ENCODE results near the gene APOBEC2.

The APOBEC2 gene

GRCh38 chr6:41075651-41076626 lies 22.9 kb downstream of the APOBEC2 start:
- no peak overlapping the region for H2AFZ ChIP-seq (ENCODE audit: low read depth, low read length)
- H3K4me1 ChIP-seq (ENCODE audit: low read length): peaks cover 26% of the 10 kb centered on the region
- H3K9me3 ChIP-seq (ENCODE audit: insufficient read depth, low read length): no peaks in the 10 kb centered on the region
- no peak overlapping the region for H3K27ac ChIP-seq (ENCODE audit: low read length)
- peaks cover 80% of the 10 kb centered on the region for H3K79me2 ChIP-seq (ENCODE audit: low read length)
- H4K20me1 ChIP-seq (ENCODE audit: insufficient read depth, low read length): peaks cover 37% of the 10 kb centered on the region
- H3K4me2 ChIP-seq (ENCODE audit: low read length): no peak overlapping the region
- H3K9ac ChIP-seq (ENCODE audit: low read length): no peak overlapping the region
- peaks cover 24% of the 10 kb centered on the region for H3K36me3 ChIP-seq (replicated peaks; ENCODE audit: low read depth, low read length)
- no peaks in the 10 kb centered on the region for H3K27me3 ChIP-seq (ENCODE audit: low read depth, low read length)
- no peak overlapping the region for H3K4me3 ChIP-seq (ENCODE audit: low read length)
- no peak for TF ChIP-seq CTCF (IDR thresholded peaks at IDR 0.05; ENCODE audit: low read depth, low read length)
- no peak for TF ChIP-seq EZH2phosphoT487 (IDR thresholded peaks at IDR 0.05; ENCODE audit: low read depth)

- no peak overlapping the region for H3K4me2 ChIP-seq (ENCODE audit: low read length)
- no peaks in the 10 kb centered on the region for H3K9me3 ChIP-seq (ENCODE audit: insufficient read depth, low read length)
- H3K9ac ChIP-seq (ENCODE audit: low read length): no peak overlapping the region
- peaks cover 33% of the 10 kb centered on the region for H3K36me3 ChIP-seq (replicated peaks; ENCODE audit: low read depth, low read length)
- H3K27ac ChIP-seq (ENCODE audit: low read length): no peak overlapping the region
- no peak overlapping the region for H2AFZ ChIP-seq (ENCODE audit: low read depth, low read length)
- H4K20me1 ChIP-seq (ENCODE audit: insufficient read depth, low read length): peaks cover 46% of the 10 kb centered on the region
- no peak overlapping the region for H3K4me3 ChIP-seq (ENCODE audit: low read length)
- H3K4me1 ChIP-seq (ENCODE audit: low read length): peaks cover 23% of the 10 kb centered on the region
- H3K79me2 ChIP-seq (ENCODE audit: low read length): peaks cover 85% of the 10 kb centered on the region
- TF ChIP-seq CTCF (IDR thresholded peaks at IDR 0.05; ENCODE audit: low read depth, low read length): no peak
- no peak for TF ChIP-seq EZH2phosphoT487 (IDR thresholded peaks at IDR 0.05; ENCODE audit: low read depth)
- no peaks in the 10 kb centered on the region for H3K27me3 ChIP-seq (ENCODE audit: low read depth, low read length)
These were observed 24.5 kb downstream of the APOBEC2 start for GRCh38 chr6:41077536-41077935.

- TF ChIP-seq EZH2phosphoT487 (IDR thresholded peaks at IDR 0.05; ENCODE audit: low read depth) (no peak), CTCF (IDR thresholded peaks at IDR 0.05; ENCODE audit: low read depth, low read length) (no peak)
- peaks cover 84% of the 10 kb centered on the region for H3K79me2 ChIP-seq (ENCODE audit: low read length)
- H3K4me3 ChIP-seq (ENCODE audit: low read length): no peak overlapping the region
- H3K9me3 ChIP-seq (ENCODE audit: insufficient read depth, low read length): no peaks in the 10 kb centered on the region
- no peak overlapping the region for H2AFZ ChIP-seq (ENCODE audit: low read depth, low read length)
- peaks cover 33% of the 10 kb centered on the region for H3K36me3 ChIP-seq (replicated peaks; ENCODE audit: low read depth, low read length)
- H3K4me2 ChIP-seq (ENCODE audit: low read length): no peak overlapping the region
- H3K9ac ChIP-seq (ENCODE audit: low read length): no peak overlapping the region
- H3K4me1 ChIP-seq (ENCODE audit: low read length): peaks cover 23% of the 10 kb centered on the region
- H3K27me3 ChIP-seq (ENCODE audit: low read depth, low read length): no peaks in the 10 kb centered on the region
- H3K27ac ChIP-seq (ENCODE audit: low read length): no peak overlapping the region
- peaks cover 46% of the 10 kb centered on the region for H4K20me1 ChIP-seq (ENCODE audit: insufficient read depth, low read length)
These were observed 25.1 kb downstream of the APOBEC2 start for GRCh38 chr6:41078101-41078500.

GRCh38 chr6:41079080-41079479 lies 26.1 kb downstream of the APOBEC2 start:
- no peak overlapping the region for H3K4me3 ChIP-seq (ENCODE audit: low read length)
- no peaks in the 10 kb centered on the region for H3K9me3 ChIP-seq (ENCODE audit: insufficient read depth, low read length)
- no peak overlapping the region for H3K27ac ChIP-seq (ENCODE audit: low read length)
- H2AFZ ChIP-seq (ENCODE audit: low read depth, low read length): no peak overlapping the region
- no peak for TF ChIP-seq EZH2phosphoT487 (IDR thresholded peaks at IDR 0.05; ENCODE audit: low read depth)
- TF ChIP-seq CTCF (IDR thresholded peaks at IDR 0.05; ENCODE audit: low read depth, low read length): no peak
- H3K4me1 ChIP-seq (ENCODE audit: low read length): peaks cover 23% of the 10 kb centered on the region
- no peak overlapping the region for H3K9ac ChIP-seq (ENCODE audit: low read length)
- peaks cover 39% of the 10 kb centered on the region for H3K36me3 ChIP-seq (replicated peaks; ENCODE audit: low read depth, low read length)
- H3K79me2 ChIP-seq (ENCODE audit: low read length): peaks cover 74% of the 10 kb centered on the region
- H4K20me1 ChIP-seq (ENCODE audit: insufficient read depth, low read length): peaks cover 42% of the 10 kb centered on the region
- H3K4me2 ChIP-seq (ENCODE audit: low read length): no peak overlapping the region
- H3K27me3 ChIP-seq (ENCODE audit: low read depth, low read length): no peaks in the 10 kb centered on the region

All from OCI-LY3 (cell line).